Activated CD4-positive, CD25-positive, alpha-beta regulatory T cell (primary cell): ENCODE data around the gene HOXB9.
A peak's percentile ranks its signal among the peaks of the same experiment; 100 is the strongest.

Experiments used
- DNase-seq, 4 experiments: peaks; one replicate each; lab custom pipeline; 2025; lab: John Stamatoyannopoulos, UW

Gene HOXB9

DNA sequence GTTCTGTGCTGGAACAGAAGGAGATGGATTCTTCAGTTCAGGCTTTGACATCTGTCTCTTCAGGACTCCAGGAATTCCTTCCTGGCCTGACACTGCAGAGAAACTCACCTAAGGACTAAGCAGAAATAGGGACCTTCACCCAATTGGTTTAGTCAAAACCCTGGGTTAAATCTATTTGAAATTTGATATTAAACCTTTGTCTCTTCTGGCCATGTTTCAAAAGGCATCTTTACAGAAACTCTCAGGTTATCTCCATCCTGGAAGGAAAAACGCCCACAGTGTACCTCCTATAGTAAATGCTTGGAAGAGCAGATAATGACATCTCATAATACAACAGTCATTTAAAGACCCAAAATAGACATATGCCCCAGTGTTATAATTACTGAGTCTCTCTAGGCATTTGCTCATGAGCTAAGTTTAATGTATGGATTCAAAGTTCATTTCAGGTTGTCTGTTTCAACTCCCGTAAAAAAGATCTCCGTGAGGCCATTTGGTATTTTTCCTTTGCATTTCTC is 42.4 kb downstream of the HOXB9 start:
- DNase-seq: no peak

GRCh38 chr17:48582750-48583069 is 43.4 kb downstream of the HOXB9 start:
- DNase-seq: no peak

DNA sequence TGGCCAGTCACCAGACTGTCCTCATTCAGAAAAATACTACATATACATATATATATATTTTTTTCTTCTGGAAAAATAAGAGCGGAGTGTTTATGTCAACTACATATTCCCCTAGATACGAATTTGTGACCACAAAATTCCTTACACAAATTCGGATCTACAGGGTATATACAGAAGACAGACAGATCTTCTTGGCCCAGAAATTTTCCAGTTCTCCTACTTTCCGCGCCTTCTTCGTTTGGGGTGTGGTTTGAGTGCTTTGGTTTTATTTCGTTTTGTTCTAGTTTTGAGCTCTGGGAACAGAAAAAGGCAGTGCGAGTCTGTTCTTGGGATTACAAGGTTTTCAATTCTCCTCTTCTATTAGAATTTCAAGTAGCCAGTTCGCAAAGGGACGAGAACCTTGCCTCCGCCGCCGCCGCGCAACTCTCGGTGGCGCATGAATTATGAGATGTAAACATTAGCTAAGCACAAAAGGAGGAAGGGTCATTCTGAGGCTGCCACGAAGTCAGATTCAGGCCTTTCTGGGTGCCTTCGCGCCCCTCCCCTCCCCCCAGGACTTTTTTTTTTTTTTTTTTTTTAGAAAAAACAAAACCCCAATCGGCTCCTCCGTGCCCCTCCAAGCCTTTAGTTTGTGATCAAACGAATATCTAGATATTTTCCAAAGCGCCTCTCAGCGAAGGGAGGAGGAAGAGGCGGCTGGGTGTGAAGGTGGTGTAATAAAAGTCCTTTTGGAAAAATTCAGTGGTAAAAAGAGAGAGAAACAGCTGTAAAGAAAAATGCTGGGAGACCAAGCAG is 46.2 kb downstream of the HOXB9 start:
- no peak for DNase-seq

DNA sequence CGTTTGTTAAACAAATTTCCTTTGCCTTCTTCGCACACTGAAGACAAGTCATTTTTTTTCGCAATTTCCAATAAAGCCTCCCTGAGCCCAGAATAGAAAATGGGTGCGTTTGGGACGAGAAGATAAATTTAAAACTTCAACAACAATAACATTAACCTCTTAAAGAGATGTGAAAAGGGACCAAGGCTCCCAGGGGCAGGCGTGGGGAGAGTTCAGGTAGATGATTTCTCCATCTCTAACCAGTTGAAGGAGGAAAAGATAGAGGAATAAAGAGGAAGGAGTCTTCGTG is 46.7 kb downstream of the HOXB9 start:
- DNase-seq: no peak

DNA sequence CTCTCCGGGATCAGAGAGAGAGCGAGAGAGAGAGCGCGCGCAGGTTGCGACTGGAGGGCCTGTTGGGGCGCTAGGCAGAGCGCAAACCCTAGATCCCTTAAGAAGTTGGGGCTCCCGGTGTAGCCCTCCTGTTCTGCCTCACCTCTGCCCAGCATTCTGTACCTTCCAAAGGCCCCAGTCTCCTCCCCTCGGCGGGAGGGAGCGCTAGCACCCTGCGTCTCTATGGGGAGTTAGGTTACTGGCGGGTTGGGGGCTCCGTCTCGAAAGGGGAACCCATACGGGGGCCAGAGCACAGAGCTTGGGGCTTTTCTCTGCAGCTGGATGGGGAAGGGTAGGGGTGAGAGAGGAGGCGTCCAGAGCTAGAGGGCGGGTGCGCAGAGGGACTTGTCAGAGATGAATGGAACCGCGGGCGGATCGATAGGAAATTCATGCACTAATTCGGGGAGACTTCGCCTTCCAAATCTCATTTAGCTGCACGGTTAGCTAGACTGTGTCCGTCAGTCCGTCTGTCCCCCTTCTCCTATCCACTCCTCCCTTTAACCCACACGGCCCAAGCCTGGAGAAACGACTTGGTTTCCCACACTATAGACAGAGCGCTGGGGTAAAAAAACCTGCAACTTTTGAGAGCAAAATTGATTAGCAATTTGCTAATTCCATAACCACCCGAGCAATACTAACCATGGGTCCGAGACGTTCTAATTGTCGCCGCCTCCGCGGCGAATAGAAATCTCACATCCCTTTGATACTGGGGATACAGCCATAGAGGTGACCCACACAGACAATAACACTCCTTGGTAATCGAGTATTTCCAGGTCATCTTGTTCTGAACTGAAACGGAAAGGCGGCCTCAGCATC is 47.3 kb downstream of the HOXB9 start:
- DNase-seq: no peak

- peak in 2 of 4 experiments; percentile 22 to 31 for DNase-seq
Measured at GRCh38 chr17:48577946-48578615, 48.1 kb downstream of the HOXB9 start, which contains the start of gene HOXB4. HOXB4 (minus strand) TSS chr17:48578350; CDS start chr17:48578319, 31 bp downstream.

- no peak for DNase-seq
Measured at GRCh38 chr17:48577330-48577945, 48.7 kb downstream of the HOXB9 start.

GRCh38 chr17:48576479-48577309 is 49.5 kb downstream of the HOXB9 start:
- no peak for DNase-seq

- no peak for DNase-seq
Measured at GRCh38 chr17:48575673-48576478, 50.3 kb downstream of the HOXB9 start.

DNA sequence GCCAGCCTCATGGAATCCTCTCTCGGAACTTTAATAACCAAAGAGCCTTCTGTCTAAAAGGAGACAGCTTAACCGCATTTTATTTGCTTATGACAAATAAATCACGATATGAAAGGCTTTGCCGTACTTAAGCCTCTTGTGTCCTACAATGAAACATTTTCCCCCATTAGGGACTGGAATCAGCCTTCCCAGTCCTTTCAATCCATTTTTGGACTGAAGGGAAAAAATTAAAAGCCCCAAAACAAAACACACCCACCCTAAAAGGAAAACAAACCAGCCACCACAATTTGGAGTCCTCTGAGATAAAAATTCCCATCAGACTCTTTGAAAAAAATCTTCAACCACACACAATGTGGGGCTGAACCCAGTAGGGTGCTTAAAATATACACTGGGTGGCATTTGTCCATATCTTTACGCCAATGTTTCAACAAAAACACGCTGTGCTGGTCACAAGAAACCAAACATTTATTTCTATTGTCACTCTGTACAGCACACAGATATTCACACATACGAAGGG is 51.0 kb downstream of the HOXB9 start:
- DNase-seq: no peak

DNA sequence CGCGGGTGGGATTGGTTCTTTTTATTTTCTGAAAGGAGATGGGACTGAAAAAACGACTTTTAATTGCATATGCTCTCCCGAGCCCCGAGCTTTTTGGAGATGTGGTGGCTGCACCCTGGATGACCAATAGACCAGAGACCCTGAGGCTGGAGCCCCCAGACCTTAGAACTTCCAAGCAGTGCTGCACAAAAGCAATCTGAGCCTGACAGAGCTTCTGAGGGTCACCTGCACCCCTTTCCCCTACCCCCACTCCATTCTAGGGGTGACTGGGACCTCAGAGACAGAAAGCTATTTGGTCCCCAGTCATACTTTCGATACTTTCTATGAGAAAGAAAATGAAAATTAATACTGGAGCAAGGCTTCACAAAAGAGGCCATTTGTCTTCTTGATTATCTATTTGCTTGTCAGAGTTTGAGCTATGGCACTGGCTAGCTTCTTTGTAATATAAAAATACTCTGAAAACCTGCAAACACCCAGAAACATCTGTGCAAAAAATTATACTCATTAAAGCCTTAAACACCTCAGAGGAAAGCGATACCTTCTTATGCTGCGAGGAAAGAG is 51.6 kb downstream of the HOXB9 start:
- no peak for DNase-seq

GRCh38 chr17:48571826-48572417 is 54.2 kb downstream of the HOXB9 start:
- DNase-seq: no peak
